ENCODE data around the gene SLC35F2. TPM values are rescaled to one million over a fixed set of nuclear protein-coding genes. Genes with fewer than 3 reads are reported as not detected.

The SLC35F2 gene
- polyA plus RNA-seq, 1 experiment, result 0.82 TPM

- ChIA-PET POLR2A (no interaction called here), CTCF (interaction anchor here (1.5 kb wide), 1 partner anchor 9 kb away, joined by 7 read pairs; no protein-coding TSS in a partner anchor)
- H3K27me3 ChIP-seq (ENCODE audit: control insufficient read depth, insufficient read depth, low read length), result no peaks in the 10 kb centered on the region
- H3K4me3 ChIP-seq (ENCODE audit: low read depth, low read length), result no peak overlapping the region
- no peak for TF ChIP-seq CTCF (IDR thresholded peaks at IDR 0.05; ENCODE audit: insufficient read depth, low read depth, low read length)
- no peak for DNase-seq (ENCODE audit: low read depth)
- no peaks in the 10 kb centered on the region for H3K36me3 ChIP-seq (ENCODE audit: control insufficient read depth, insufficient read depth, low read length)
Measured at GRCh38 chr11:107780136-107780535, 78.5 kb downstream of the SLC35F2 start.

GRCh38 chr11:107778839-107779517, 79.6 kb downstream of the SLC35F2 start:
- TF ChIP-seq CTCF (IDR thresholded peaks at IDR 0.05; ENCODE audit: insufficient read depth, low read depth, low read length), result no peak
- CTCF ChIA-PET, result interaction anchor here (1.4 to 1.9 kb wide), 2 partner anchors 90 to 216 kb away, joined by 3 to 5 read pairs; no protein-coding TSS in a partner anchor
- no peaks in the 10 kb centered on the region for H3K36me3 ChIP-seq (ENCODE audit: control insufficient read depth, insufficient read depth, low read length)

GRCh38 chr11:107777110-107777509, 81.5 kb downstream of the SLC35F2 start:
- DNase-seq (ENCODE audit: low read depth), result no peak
- no peaks in the 10 kb centered on the region for H3K36me3 ChIP-seq (ENCODE audit: control insufficient read depth, insufficient read depth, low read length)
- TF ChIP-seq CTCF (IDR thresholded peaks at IDR 0.05; ENCODE audit: insufficient read depth, low read depth, low read length), result no peak
- no peaks in the 10 kb centered on the region for H3K27me3 ChIP-seq (ENCODE audit: control insufficient read depth, insufficient read depth, low read length)
- ChIA-PET CTCF (interaction anchor here (0.5 kb wide), 1 partner anchor 477 kb away, joined by 3 read pairs; no protein-coding TSS in a partner anchor), POLR2A (no interaction called here)
- H3K4me3 ChIP-seq (ENCODE audit: low read depth, low read length), result no peak overlapping the region

More at GRCh38 chr11:107778839-107779517, 79.6 kb downstream of the SLC35F2 start:
- POLR2A ChIA-PET, result no interaction called here
- DNase-seq (ENCODE audit: low read depth), result no peak
- Histone ChIP-seq H3K27me3 (ENCODE audit: control insufficient read depth, insufficient read depth, low read length) (no peaks in the 10 kb centered on the region), H3K4me3 (ENCODE audit: low read depth, low read length) (no peak overlapping the region)

GRCh38 chr11:107776062-107776461, 82.5 kb downstream of the SLC35F2 start:
- DNase-seq (ENCODE audit: low read depth), result no peak
- H3K27me3 ChIP-seq (ENCODE audit: control insufficient read depth, insufficient read depth, low read length), result no peaks in the 10 kb centered on the region
- H3K4me3 ChIP-seq (ENCODE audit: low read depth, low read length), result no peak overlapping the region
- ChIA-PET CTCF (interaction anchor here (0.8 kb wide), 1 partner anchor 212 kb away, joined by 3 read pairs; no protein-coding TSS in a partner anchor), POLR2A (no interaction called here)
- no peaks in the 10 kb centered on the region for H3K36me3 ChIP-seq (ENCODE audit: control insufficient read depth, insufficient read depth, low read length)
- no peak for TF ChIP-seq CTCF (IDR thresholded peaks at IDR 0.05; ENCODE audit: insufficient read depth, low read depth, low read length)

GRCh38 chr11:107770551-107770951, 88.0 kb downstream of the SLC35F2 start:
- POLR2A ChIA-PET, result no interaction called here
- Histone ChIP-seq H3K4me3 (ENCODE audit: low read depth, low read length) (no peak overlapping the region), H3K27me3 (ENCODE audit: control insufficient read depth, insufficient read depth, low read length) (no peaks in the 10 kb centered on the region; the same call in 1 of the 2 replicates), H3K36me3 (ENCODE audit: control insufficient read depth, insufficient read depth, low read length) (no peaks in the 10 kb centered on the region)
- CTCF ChIA-PET, result interaction anchor here (0.6 to 4.4 kb wide), 32 partner anchors 9 to 228 kb away, joined by 3 to 38 read pairs (median 4); partner anchors contain the start of gene ALKBH8
- TF ChIP-seq CTCF (IDR thresholded peaks at IDR 0.05; ENCODE audit: insufficient read depth, low read depth, low read length), result no peak
- peak; percentile 16 for DNase-seq (ENCODE audit: low read depth)

All from BJ (cell line).